GM12864 (cell line): ENCODE measurements around the gene SLC31A1.

Source experiments
- DNase-seq: peaks from one replicate; pipeline ENCODE4 v3.0.0-alpha.2; 2011; ENCODE audit warnings: low read depth
- H3K4me3 ChIP-seq: 2 replicates; pipeline ENCODE4 v1.5.1; 2011; ENCODE audit warnings: mild to moderate bottlenecking, low read depth, low read length, control low read depth
- CTCF ChIP-seq: IDR thresholded peaks from 2 replicates; pipeline ENCODE4 v1.5.1; 2011; ENCODE audit warnings: low read depth, mild to moderate bottlenecking, moderate library complexity, low read length, control low read depth, inconsistent platforms; ENCODE audit errors: missing control alignments

SLC31A1 gene

GRCh38 chr9:113298311-113298710, 77.0 kb downstream of the SLC31A1 start:
- no peak for TF ChIP-seq CTCF

DNA sequence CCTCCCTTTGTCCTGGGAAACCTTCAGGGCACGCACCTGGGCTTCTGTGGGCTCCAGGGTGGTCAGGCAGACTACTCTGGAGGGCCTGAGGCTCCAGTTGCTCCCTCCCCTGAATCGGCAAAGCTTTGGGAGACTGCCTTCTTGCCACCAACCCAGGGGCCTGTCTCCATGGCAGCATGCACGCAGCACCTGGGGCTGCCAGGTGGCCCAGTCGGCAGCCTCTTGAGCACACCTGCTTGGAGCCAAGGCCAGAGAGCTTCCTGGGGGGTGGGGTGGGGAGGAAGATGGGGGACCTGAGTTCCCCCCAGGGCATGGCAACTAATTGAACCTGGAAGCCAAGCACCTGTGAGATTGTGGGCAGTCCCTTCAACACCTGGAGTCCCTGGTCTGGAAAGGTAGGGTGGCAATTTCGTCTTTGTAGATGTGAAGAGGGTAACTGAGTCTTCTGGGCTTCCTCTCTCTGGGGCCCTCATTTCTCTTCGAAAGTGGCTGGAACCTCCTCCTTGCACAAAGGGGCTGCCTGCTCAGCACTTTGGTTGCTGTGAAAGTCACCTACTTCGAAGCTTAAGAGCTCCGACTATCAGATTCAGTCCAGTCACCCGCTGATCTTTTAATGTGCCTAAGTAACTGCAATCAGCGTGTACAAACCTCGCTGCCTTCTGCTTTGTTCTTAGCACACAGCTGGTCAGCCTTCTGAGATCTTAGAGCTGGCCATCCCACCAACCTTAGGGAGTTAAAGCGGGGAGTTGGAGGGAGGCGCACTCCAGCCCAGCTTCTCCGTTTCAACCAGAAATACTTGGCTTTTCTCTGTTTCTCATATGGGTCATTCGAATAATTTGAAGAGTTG, 77.8 kb downstream of the SLC31A1 start:
- TF ChIP-seq CTCF = no peak
- no peak overlapping the region for H3K4me3 ChIP-seq
- no peak for DNase-seq

More at GRCh38 chr9:113298311-113298710, 77.0 kb downstream of the SLC31A1 start:
- no peak overlapping the region for H3K4me3 ChIP-seq
- no peak for DNase-seq

DNA sequence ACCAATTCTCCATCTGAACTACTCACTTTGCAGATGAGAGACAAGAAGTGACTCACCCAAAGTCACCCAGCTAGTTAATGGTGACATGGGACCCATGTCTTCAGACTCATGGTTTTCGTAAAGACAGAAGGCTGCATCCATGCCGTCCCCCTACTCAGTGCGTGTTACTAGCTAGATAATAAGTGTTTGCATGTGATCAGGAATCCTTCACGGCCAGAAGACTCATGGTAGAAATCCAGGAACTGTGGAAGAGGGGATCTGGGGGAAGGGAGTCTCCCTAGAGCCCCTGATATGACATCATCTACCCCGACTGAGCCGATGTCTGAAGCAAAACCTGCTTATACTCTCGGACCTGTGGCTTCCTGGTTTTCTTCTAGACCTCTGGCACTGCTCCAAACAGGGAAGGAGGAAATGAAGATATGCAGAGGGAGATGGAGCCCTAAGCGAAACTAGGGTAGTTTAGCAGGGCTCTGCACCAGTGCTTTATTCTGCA, 78.5 kb downstream of the SLC31A1 start:
- H3K4me3 ChIP-seq = no peak overlapping the region
- TF ChIP-seq CTCF = no peak
- no peak for DNase-seq

- no peak for TF ChIP-seq CTCF
Measured at GRCh38 chr9:113301548-113301947, 80.2 kb downstream of the SLC31A1 start.

GRCh38 chr9:113302792-113303418, 81.6 kb downstream of the SLC31A1 start, which contains the start of gene RNF183:
RNF183 (minus strand) TSS chr9:113303376; CDS start chr9:113298184, 5,192 bp downstream.
- DNase-seq = no peak
- TF ChIP-seq CTCF = no peak
- H3K4me3 ChIP-seq = no peak within 1 kb of the TSS

More at GRCh38 chr9:113301548-113301947, 80.2 kb downstream of the SLC31A1 start:
- no peak overlapping the region for H3K4me3 ChIP-seq
- DNase-seq = no peak

GRCh38 chr9:113306566-113306965, 85.2 kb downstream of the SLC31A1 start:
- DNase-seq = no peak
- no peak overlapping the region for H3K4me3 ChIP-seq
- no peak for TF ChIP-seq CTCF
